Epithelial cell of esophagus (primary cell): ENCODE measurements around the gene UGGT2.
A peak's percentile ranks its signal among the peaks of the same experiment; 100 is the strongest.

Source experiments
- DNase-seq: peaks from one replicate; pipeline ENCODE4 v3.0.0; 2010; ENCODE audit warnings: low read depth
- H3K4me3 ChIP-seq: 2 replicates; pipeline ENCODE4 v1.5.1; 2011; ENCODE audit warnings: mild to moderate bottlenecking, low read length, control low read depth
- TF ChIP-seq, protein P1 (sequence below): IDR thresholded peaks from 2 replicates; pipeline ENCODE4 v1.5.1; 2011; ENCODE audit warnings: low read depth, mild to moderate bottlenecking, low read length, control low read depth, inconsistent platforms; ENCODE audit not compliant: insufficient read depth; ENCODE audit errors: missing control alignments

The UGGT2 gene

DNA sequence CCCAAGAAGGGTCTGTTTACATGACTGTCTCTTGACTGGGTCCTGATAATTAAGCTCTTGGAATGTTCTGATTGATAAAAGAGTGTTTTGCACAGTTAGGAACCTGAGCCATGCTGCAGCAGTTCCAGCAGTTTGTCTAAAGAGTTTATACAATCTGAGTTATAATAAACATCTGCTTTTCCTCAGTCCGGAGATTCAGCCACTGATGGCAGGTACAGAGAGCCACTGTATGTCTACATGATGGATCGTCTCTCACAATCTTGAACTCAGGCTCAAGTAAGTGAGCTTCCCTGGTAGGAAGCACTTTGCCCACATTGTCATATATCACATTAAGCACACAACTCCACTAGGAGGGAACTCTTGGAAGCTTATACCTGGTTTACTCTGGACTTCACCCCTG is 84.3 kb downstream of the UGGT2 start:
- TF ChIP-seq, protein P1, sequence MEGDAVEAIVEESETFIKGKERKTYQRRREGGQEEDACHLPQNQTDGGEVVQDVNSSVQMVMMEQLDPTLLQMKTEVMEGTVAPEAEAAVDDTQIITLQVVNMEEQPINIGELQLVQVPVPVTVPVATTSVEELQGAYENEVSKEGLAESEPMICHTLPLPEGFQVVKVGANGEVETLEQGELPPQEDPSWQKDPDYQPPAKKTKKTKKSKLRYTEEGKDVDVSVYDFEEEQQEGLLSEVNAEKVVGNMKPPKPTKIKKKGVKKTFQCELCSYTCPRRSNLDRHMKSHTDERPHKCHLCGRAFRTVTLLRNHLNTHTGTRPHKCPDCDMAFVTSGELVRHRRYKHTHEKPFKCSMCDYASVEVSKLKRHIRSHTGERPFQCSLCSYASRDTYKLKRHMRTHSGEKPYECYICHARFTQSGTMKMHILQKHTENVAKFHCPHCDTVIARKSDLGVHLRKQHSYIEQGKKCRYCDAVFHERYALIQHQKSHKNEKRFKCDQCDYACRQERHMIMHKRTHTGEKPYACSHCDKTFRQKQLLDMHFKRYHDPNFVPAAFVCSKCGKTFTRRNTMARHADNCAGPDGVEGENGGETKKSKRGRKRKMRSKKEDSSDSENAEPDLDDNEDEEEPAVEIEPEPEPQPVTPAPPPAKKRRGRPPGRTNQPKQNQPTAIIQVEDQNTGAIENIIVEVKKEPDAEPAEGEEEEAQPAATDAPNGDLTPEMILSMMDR = no peak
- no peak overlapping the region for H3K4me3 ChIP-seq
- no peak for DNase-seq

DNA sequence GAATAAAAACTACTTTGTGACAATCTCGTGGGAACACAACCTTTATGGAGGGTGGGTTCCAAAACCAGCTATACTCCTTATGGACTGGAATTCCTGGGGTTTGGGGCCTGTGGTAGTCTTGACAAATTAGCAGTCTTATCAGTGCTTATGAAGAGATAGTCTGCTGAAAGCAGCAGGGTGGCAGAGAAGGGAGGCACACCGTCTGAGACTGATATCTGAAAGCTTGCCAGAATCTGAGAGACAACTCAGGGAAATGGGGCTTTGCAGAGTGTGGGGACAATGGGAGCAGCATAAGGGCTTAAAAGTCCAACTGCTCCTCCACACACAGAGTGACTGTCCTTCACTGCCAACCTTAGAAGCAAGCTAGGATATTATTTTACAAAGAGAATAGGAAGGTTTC is 95.9 kb downstream of the UGGT2 start:
- TF ChIP-seq, protein P1 = no peak

DNA sequence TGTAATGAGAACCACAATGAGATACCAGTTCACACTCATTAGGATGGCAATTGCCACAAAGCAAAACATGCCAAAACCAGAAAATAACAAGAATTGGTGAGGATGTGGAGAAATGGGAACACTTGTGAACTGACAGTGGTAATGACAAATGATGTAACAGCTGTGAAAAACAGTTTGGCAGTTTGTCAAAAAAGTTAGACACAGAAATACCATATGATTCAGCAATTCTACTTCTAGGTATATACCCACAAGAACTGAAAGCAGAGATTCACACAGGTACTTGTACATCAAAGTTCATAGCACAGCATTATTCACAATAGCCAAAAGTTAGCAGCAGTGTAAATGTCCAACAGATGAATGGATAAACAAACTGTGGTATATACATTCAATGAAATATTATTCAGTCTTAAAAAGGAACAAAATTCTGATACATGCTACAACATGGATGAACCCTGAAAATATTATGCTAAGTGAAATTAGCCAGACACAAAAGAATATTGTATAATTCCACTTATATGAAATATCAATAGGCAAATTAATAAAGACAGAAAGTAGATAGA is 96.5 kb downstream of the UGGT2 start:
- peak; percentile 66 for DNase-seq
- H3K4me3 ChIP-seq = no peak overlapping the region
- TF ChIP-seq, protein P1 = no peak

More for the DNA sequence above, 95.9 kb downstream of the UGGT2 start:
- DNase-seq = no peak
- no peak overlapping the region for H3K4me3 ChIP-seq

DNA sequence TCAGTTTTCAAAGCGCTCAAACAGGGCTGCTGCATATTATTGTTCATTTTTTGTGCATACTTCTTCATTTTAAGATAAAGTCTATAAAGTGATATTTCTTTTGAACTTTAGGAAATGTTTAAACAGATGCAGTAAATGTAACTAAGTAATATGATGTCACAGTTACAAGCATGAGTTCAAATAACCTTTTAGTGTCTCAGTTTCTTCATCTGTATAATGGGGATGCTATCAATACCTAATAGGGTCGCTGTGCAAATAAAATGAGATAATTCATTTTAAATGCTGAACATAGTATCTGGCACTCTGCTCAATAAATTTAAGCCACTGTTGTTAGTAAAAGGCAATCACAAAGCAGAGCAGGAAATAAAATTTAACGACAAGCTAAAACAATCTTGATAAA is 97.5 kb downstream of the UGGT2 start:
- DNase-seq = no peak
- TF ChIP-seq, protein P1 = no peak
- no peak overlapping the region for H3K4me3 ChIP-seq

DNA sequence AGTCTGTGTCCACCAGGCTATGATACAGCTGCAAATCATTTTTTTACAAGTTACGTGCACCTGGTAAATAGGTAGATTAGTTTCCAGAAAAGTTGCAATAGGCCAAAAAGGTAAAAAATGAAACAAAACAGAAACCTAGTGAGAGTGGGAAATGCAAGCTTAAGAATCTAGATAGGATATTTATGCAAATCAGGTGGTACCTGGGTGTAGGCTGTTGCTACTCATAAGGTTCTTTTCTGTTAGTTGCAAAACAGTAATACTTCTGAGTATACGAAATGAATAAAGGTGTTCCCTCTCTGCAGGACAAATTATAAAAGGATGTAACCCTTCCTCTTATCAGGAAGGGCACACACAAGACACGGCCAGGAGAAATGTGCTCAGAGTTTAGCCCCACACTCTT is 97.9 kb downstream of the UGGT2 start:
- DNase-seq = no peak
- TF ChIP-seq, protein P1 = no peak
- no peak overlapping the region for H3K4me3 ChIP-seq

DNA sequence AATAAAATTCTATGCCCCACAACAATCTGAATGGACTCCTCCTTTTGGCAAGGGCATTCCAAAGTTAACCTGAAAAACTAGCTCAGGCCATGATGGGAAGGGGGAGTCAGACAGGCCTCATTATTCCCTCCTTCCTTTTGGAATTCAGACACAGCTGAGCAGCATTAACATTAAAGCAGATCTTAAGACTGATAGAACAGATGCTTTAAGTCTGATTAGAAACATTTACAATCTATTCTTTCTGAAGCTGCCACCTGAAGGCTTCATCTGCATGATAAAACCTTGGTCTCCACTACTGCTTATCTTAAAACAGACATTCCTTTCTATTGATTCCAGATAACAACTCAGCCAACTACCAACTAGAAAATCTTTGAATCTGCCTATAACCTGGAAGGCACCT is 98.9 kb downstream of the UGGT2 start:
- DNase-seq = no peak
- TF ChIP-seq, protein P1 = no peak
- no peak overlapping the region for H3K4me3 ChIP-seq

DNA sequence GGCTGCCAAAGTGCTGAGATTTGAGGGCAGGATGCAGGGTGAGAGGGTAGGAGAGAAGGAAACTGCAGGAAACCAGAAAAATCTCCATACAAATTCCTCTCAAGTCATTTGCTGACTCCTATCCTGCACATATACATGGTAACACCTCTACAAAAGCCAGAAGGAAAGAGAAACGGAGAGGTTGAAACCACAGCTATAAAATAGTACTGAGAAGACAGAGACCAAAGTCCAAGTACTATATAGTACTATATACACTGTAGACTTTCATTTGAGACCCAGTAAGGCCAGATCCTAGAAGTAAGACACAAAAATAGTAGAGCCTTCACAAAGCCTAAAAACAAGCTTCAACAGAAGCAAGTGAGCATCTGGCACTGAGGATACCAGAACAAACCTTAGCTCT is 103.1 kb downstream of the UGGT2 start:
- TF ChIP-seq, protein P1 = no peak
- DNase-seq = no peak
- H3K4me3 ChIP-seq = no peak overlapping the region
